ENCODE data around the gene HRK.
A peak's percentile ranks its signal among the peaks of the same experiment; 100 is the strongest.

Gene HRK

GRCh38 chr12:116880213-116880816 is 926 bp downstream of the HRK start:
- H2AFZ ChIP-seq (ENCODE audit: low read depth, low read length): no peak overlapping the region
- H3K36me3 ChIP-seq (ENCODE audit: insufficient read depth, low read length): no peaks in the 10 kb centered on the region
- H3K27ac ChIP-seq (ENCODE audit: low read length): no peak overlapping the region
- DNase-seq: no peak
- no peak overlapping the region for H3K9ac ChIP-seq (ENCODE audit: low read depth, low read length)
- no peaks in the 10 kb centered on the region for H3K9me3 ChIP-seq (ENCODE audit: insufficient read depth, low read length, severe bottlenecking)
- 0 out of 4 replicates have a peak overlapping the region, but pooled peaks of 1 of the 2 experiments have one; percentile 17 for H3K4me3 ChIP-seq (ENCODE audit: low read depth in 1 of 2, low read length in 2 of 2)
- peaks cover 6% of the 10 kb centered on the region; the same call in 1 of the 2 replicates for H4K20me1 ChIP-seq (ENCODE audit: insufficient read depth, low read length)
- H3K27me3 ChIP-seq (ENCODE audit: insufficient read depth, low read length, poor library complexity): peaks cover 49% of the 10 kb centered on the region
- no peaks in the 10 kb centered on the region for H3K79me2 ChIP-seq (ENCODE audit: insufficient read depth, low read length)
- peaks cover 7% of the 10 kb centered on the region for H3K4me1 ChIP-seq (ENCODE audit: insufficient read depth, low read length)
- peak overlapping the region; percentile 46; the same call in 1 of the 2 replicates for H3K4me2 ChIP-seq (ENCODE audit: insufficient read depth, low read length)
- no peak for ATAC-seq (ENCODE audit: insufficient read depth, low read depth)
- TF ChIP-seq CTCF (IDR thresholded peaks at IDR 0.05; ENCODE audit: borderline replicate concordance, extremely low read depth, low read length, poor library complexity, severe bottlenecking) (no peak), EZH2 (IDR thresholded peaks at IDR 0.05; ENCODE audit: borderline replicate concordance, low read depth, low read length, severe bottlenecking) (peak; percentile 59)

DNA sequence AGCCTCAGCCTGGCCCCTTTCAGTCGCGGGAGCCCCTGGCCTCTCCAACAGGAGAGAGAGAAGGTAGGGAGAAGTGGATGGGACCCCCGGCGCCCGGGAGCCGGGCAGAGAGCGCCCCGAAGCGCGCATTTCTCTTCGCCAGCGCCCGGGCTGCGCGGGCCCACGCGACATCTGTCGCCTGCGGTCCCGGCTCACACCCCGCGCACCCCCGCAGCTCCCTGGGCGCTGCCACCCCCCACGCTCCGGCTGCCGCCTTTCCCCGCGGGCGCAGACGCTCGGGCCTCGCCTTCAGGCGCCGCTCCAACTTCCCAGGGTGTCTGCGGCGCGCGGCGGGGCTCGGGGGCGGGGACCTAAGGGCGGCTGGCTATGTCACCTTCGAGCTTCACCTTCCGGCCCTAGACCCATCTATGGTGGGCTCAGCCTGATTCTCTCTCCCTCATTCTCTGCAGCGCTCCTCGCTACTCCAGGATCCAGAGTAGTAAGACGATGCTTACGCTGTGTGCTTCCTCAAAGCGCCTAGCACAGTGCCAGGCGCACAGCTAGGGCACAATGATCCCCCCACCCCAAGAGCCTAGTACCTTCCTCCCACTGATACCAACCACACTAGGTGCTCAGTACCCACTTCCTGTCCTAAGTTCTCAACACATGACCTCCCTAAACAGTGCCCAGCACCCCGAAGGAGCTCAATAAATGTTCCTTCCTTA is 1.6 kb downstream of the HRK start:
- no peaks in the 10 kb centered on the region for H3K79me2 ChIP-seq (ENCODE audit: insufficient read depth, low read length)
- TF ChIP-seq EZH2 (IDR thresholded peaks at IDR 0.05; ENCODE audit: borderline replicate concordance, low read depth, low read length, severe bottlenecking) (no peak), CTCF (IDR thresholded peaks at IDR 0.05; ENCODE audit: borderline replicate concordance, extremely low read depth, low read length, poor library complexity, severe bottlenecking) (no peak)

GRCh38 chr12:116878567-116879508 is 2.4 kb downstream of the HRK start:
- Histone ChIP-seq H3K27me3 (ENCODE audit: insufficient read depth, low read length, poor library complexity) (peaks cover 51% of the 10 kb centered on the region), H3K4me3 (ENCODE audit: low read depth in 1 of 2, low read length in 2 of 2) (no peak overlapping the region), H3K27ac (ENCODE audit: low read length) (no peak overlapping the region), H3K4me2 (ENCODE audit: insufficient read depth, low read length) (no peak overlapping the region), H3K9me3 (ENCODE audit: insufficient read depth, low read length, severe bottlenecking) (no peaks in the 10 kb centered on the region), H3K4me1 (ENCODE audit: insufficient read depth, low read length) (peaks cover 9% of the 10 kb centered on the region), H4K20me1 (ENCODE audit: insufficient read depth, low read length) (peaks cover 6% of the 10 kb centered on the region; the same call in 1 of the 2 replicates), H2AFZ (ENCODE audit: low read depth, low read length) (no peak overlapping the region), H3K9ac (ENCODE audit: low read depth, low read length) (no peak overlapping the region), H3K36me3 (ENCODE audit: insufficient read depth, low read length) (no peaks in the 10 kb centered on the region), H3K79me2 (ENCODE audit: insufficient read depth, low read length) (no peaks in the 10 kb centered on the region)
- no peak for DNase-seq
- no peak for ATAC-seq (ENCODE audit: insufficient read depth, low read depth)
- TF ChIP-seq EZH2 (IDR thresholded peaks at IDR 0.05; ENCODE audit: borderline replicate concordance, low read depth, low read length, severe bottlenecking) (peak; percentile 29), CTCF (IDR thresholded peaks at IDR 0.05; ENCODE audit: borderline replicate concordance, extremely low read depth, low read length, poor library complexity, severe bottlenecking) (no peak)

More for the DNA sequence above, 1.6 kb downstream of the HRK start:
- Histone ChIP-seq H3K36me3 (ENCODE audit: insufficient read depth, low read length) (no peaks in the 10 kb centered on the region), H3K27ac (ENCODE audit: low read length) (no peak overlapping the region), H3K4me1 (ENCODE audit: insufficient read depth, low read length) (peaks cover 7% of the 10 kb centered on the region), H3K4me2 (ENCODE audit: insufficient read depth, low read length) (no peak overlapping the region), H3K9me3 (ENCODE audit: insufficient read depth, low read length, severe bottlenecking) (no peaks in the 10 kb centered on the region), H2AFZ (ENCODE audit: low read depth, low read length) (no peak overlapping the region), H3K4me3 (ENCODE audit: low read depth in 1 of 2, low read length in 2 of 2) (no peak overlapping the region), H3K27me3 (ENCODE audit: insufficient read depth, low read length, poor library complexity) (peaks cover 49% of the 10 kb centered on the region), H4K20me1 (ENCODE audit: insufficient read depth, low read length) (peaks cover 6% of the 10 kb centered on the region; the same call in 1 of the 2 replicates), H3K9ac (ENCODE audit: low read depth, low read length) (no peak overlapping the region)
- no peak for DNase-seq
- 0 out of 3 replicates have a peak, but pooled peaks have one; percentile 12 for ATAC-seq (ENCODE audit: insufficient read depth, low read depth)
